HG02571 (cell line): Measurements from ENCODE around the gene MSLN.

Experiments
- ATAC-seq: cut with Tn5 transposase; IDR thresholded peaks from one replicate; pipeline ENCODE4 v1.9.1; 2021; ENCODE audit warnings: mild to moderate bottlenecking, moderate library complexity; ENCODE audit not compliant: unreplicated experiment

The MSLN gene

GRCh38 chr16:788399-789126 is 28.0 kb downstream of the MSLN start, which contains the start of gene CHTF18:
CHTF18 (plus strand) TSS chr16:788620; CDS start chr16:788685, 65 bp downstream.
- peak; percentile 63 for ATAC-seq

DNA sequence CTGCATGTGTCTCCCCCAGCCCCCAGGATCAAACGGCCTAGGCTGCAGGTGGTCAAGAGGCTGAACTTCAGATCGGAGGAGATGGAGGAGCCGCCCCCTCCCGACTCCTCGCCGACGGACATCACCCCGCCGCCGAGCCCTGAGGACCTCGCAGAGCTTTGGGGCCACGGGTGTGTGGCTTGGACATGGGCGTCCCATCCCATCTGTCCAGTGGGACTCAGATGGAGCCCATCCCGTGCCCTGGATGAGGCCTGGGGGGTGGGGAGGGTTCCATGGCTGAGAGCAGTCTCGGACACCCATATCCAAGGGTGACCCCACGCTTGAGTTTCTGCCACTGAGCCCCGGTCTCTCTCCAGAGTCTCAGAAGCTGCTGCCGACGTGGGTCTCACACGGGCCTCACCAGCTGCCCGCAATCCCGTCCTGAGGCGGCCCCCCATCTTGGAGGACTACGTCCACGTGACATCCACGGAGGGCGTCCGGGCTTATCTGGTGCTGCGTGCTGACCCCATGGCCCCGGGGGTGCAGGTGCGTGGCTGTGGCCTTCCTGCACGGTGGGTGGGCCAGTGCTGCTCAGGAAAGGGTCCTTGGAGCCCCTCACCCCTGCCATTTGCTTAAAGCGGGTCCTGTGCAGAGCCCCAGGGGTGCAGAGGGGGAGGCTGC is 28.8 kb downstream of the MSLN start:
- ATAC-seq: no peak

GRCh38 chr16:790086-790485 is 29.6 kb downstream of the MSLN start:
- no peak for ATAC-seq

DNA sequence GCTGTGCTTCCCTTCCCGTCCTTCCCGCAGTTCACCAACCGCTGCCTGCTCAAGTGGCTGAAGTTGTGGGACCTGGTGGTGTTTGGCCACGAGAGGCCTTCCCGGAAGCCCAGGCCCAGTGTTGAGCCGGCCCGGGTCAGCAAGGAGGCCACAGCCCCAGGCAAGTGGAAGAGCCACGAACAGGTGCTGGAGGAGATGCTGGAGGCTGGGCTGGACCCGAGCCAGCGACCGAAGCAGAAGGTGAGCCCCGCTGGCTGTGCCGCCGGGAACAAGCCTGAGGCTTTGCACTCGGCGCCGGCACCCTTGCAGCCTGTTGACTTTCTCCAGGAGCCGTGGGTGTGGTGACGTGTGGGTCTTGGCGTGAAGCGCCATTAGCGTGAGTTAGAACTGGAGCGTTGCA is 30.6 kb downstream of the MSLN start:
- no peak for ATAC-seq

DNA sequence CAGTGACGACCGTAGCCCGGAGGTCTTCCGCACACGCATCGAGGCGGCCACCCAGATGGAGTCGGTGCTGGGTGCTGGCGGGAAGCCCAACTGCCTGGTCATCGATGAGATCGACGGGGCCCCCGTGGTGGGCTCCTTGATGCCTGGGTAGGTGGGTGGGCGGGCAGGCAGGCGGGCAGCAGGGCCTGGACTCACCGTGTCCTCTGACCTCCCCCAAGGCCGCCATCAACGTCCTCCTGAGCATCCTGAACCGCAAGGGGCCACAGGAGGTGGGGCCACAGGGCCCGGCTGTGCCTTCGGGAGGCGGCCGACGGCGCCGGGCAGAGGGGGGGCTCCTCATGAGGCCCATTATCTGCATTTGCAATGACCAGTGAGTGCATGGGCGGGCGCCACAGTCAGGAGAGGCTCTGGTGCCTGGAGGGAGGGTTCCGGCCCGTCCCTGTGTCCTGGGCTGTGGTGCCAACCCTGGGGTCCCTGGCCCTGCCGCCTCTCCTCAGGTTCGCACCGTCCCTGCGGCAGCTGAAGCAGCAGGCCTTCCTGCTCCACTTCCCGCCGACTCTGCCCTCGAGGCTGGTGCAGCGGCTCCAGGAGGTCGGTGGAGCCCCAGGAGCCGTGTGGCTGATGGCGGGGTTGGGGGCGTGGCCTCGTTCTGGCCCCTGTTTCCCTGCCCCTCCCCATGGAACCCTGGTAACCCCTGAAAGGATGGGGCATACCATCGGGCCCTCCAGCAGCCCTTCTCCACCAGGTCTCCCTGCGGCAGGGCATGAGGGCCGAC is 31.9 kb downstream of the MSLN start:
- ATAC-seq: no peak

- ATAC-seq: no peak
Measured at GRCh38 chr16:793414-793813, 32.9 kb downstream of the MSLN start.

- no peak for ATAC-seq
Measured at GRCh38 chr16:794091-794822, 33.7 kb downstream of the MSLN start.

DNA sequence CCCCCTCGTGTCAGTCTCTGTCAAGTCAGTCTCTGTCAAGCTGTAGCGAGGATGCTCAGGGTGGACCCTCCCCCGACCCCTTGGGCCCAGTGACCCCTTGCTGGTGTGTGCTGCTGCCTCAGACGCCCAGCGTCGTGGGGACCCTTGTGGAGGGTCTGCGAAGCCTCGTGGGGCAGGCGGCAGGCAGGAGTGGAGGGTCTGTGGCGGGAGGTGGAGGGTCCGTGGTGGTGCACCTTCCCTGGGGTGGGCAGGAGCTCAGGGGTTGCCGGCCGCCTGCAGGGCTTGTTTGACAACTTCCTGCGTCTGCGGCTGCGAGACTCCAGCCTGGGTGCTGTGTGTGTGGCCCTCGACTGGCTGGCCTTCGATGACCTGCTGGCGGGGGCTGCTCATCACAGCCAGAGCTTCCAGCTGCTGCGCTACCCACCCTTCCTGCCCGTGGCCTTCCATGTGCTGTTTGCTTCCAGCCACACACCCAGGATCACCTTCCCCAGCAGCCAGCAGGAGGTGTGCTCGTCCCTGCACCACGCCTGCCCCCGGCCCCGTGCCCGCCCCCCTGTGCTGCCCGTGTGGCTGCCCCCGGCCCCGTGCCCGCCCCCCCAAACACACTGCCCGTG is 34.4 kb downstream of the MSLN start:
- no peak for ATAC-seq

DNA sequence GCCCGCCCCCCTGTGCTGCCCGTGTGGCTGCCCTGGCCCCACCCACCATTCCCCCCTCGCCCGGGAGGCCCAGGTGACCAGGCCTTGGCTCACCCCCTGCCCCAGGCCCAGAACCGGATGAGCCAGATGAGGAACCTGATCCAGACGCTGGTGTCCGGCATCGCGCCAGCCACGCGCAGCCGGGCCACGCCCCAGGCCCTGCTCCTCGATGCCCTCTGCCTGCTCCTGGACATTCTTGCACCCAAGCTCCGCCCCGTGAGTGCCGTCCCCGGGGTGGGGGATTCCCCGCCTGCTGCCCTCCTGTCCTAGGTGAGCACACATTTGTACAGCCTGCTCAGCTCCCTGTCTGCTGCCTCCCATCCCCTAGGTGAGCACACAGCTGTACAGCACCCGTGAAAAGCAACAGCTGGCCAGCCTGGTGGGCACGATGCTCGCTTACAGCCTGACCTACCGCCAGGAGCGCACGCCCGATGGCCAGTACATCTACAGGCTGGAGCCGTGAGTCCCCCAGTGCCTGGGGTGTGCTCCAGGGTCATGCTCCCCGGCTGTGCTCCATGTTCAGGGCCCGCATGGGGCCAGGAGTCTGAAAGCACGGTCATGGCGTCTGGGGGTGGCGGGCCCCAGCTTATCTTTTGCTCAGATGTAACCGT is 35.2 kb downstream of the MSLN start:
- no peak for ATAC-seq

DNA sequence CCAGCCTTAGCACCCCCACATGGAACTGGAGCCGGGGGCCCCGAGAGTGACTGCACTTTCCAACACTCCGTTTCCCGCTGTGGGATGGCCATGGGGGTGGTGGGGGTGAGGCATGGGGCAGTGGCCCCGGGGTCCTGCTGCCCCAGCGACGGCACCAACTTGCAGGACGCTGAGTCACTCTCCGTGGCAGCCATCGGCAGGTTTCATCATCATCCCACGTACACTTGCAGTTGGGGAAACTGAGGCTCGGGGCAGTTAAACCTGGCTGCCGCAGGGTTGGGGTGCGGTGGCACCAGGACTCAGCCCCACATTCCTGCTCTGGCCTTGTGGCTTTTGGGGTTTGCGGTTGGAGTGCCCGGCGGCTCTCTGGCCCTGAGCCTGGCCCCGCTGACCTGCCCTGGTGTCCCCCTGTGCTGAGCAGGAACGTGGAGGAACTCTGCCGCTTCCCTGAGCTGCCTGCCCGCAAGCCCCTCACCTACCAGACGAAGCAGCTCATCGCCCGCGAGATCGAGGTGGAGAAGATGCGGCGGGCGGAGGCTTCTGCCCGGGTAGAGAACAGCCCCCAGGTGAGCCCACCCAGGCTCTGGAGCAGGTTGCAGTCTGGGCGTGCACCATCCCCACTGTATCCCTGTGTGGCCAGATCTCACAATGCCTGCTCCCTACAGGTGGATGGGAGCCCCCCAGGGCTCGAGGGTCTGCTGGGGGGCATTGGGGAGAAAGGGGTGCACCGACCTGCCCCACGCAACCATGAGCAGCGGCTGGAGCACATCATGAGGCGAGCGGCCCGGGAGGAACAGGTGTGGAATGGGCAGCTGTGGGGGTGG is 36.0 kb downstream of the MSLN start:
- ATAC-seq: no peak

DNA sequence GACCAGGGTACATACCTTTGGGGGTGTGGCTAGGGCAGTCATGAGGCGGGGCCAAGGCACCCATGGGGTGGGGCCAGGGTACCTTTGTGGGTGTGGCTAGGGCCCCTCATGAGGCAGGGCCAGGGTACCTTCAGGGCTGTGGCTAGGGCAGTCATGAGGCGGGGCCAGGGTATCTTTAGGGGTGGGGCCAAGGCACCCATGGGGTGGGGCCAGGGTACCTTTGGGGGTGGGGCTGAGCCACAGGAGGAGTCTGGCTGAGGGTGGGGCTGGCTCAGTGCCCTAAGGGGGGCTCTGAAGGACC is 36.5 kb downstream of the MSLN start:
- no peak for ATAC-seq

DNA sequence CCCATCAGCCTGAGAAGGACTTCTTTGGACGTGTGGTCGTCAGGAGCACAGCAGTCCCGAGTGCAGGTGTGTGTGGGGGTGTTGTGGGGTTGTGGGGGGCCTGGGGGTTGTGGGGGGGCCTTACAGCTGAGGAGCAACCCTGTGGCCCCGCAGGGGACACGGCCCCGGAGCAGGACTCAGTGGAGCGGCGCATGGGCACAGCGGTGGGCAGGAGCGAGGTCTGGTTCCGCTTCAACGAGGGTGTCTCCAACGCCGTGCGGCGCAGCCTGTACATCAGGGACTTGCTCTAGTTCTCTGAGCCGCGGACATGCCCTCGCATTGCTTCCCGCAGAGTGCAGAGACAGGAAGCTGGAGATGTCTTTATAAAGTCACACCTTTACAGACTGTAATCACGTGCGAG is 37.2 kb downstream of the MSLN start:
- ATAC-seq: no peak

- ATAC-seq: no peak
Measured at GRCh38 chr16:798666-799065, 38.1 kb downstream of the MSLN start.

- ATAC-seq: no peak
Measured at GRCh38 chr16:799111-799947, 38.8 kb downstream of the MSLN start.

DNA sequence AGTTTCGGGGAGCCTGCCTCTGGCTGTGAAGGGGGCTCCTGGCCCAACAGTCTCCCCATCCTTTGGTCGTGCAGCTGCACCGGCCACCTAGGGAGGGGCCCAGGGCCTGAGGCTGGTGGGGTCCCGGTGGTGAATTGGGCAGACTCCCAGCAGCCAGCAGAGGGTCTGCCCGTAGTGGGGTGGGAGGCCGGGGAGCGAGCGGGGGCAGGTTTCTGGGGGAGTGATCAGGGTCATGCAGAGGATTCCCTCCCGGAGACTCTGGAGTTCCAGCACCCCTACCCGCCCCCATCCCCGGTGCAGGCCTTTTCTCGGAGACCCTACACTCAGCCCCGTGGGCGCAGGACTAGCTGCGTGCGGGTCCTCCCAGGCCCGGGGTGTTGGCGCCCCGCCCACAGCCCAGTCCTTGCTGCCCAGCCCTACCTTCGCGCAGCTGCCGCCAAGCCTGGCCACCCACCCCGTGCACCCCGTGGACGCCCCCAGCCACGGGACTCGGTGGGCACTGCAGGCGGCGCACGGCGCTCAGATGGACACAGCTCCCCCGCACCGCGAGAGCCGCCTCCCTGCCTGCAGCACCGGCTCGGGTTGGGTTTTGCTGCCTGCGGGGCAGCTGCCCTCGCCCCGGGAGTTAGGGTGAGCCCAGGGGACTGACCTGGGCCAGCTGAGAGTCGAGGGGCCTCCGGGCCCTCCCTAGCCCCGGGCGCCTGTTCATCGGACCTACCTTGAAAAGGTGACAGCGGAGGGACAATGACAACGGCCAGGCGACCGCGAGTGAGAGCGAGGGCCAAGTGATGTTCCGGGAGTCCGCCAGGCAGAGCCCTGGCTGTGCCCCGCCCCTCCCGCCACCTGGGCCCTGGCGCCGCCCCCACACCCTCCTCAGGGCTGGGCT is 39.7 kb downstream of the MSLN start, which contains the start of gene GNG13:
Gene GNG13, minus strand, starts transcription at position 787 of the 886 bp plus-strand sequence. CDS start 1,657 bp downstream, outside the sequence.
- ATAC-seq: no peak

DNA sequence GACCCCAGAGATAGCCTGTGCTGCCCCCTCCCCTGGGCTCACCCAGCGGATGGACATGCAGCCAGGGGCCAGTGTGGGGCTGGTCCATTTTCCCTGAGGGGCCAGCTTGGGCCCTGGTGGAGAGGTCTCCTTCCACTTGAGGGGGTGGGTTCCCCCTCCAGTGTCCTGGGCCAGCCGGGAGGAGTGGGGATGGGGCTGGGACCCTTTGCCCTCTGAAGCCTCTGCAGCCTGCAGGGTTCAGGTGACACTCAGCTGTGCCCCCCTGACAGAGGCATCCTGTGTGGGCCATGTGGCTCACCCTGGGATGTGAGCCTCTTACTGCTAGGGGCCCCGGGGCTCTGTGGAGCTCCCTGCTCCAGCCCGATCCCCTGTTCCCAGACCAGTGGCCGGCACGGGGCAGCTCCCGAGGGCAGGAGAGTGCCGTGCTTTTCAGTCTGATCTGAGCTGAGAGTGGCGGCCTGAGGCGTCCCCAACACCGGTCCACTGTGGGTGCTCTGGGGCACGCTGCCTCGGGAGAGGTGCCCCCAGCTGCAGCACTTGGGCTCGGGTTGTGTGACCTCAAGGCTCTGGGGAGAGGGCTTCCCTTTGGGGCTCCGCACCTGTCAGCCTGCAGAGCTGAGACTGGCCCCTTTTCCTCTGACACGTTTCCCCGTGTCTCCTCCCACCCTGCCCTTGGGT is 40.4 kb downstream of the MSLN start:
- no peak for ATAC-seq
